ENCODE measurements around the gene RALGAPA2. TPM values are rescaled to one million over a fixed set of nuclear protein-coding genes. Genes with fewer than 3 reads are reported as not detected.
A peak's percentile ranks its signal among the peaks of the same experiment; 100 is the strongest.

RALGAPA2 gene
- total and polyA plus RNA-seq, 8 donors, result 34.5 to 79.8 (median 43.1) TPM

- peaks cover 0 to 66% of the 10 kb centered on the region in 2 donors for H3K4me1 ChIP-seq
- no peak overlapping the region for H3K27ac ChIP-seq
- intact Hi-C loops (cut with DNase I), result no loop called here
- no peak overlapping the region for H3K4me3 ChIP-seq
- H3K36me3 ChIP-seq, result no peaks in the 10 kb centered on the region
- TF ChIP-seq CTCF (IDR thresholded peaks at IDR 0.05), result no peak
- H3K9me3 ChIP-seq, result no peaks in the 10 kb centered on the region
- H3K27me3 ChIP-seq, result no peaks in the 10 kb centered on the region
- peak; percentile 78 for ATAC-seq
- DNase-seq, result no peak
Observed at GRCh38 chr20:20702330-20703245, 9.9 kb downstream of the RALGAPA2 start.

- intact Hi-C loops (cut with DNase I), result no loop called here
- Histone ChIP-seq H3K27ac (no peak overlapping the region), H3K4me1 (peaks cover 0 to 63% of the 10 kb centered on the region in 2 donors), H3K9me3 (no peaks in the 10 kb centered on the region), H3K4me3 (no peak overlapping the region), H3K36me3 (no peaks in the 10 kb centered on the region), H3K27me3 (no peaks in the 10 kb centered on the region)
- no peak for ATAC-seq
- no peak for DNase-seq
- no peak for TF ChIP-seq CTCF (IDR thresholded peaks at IDR 0.05)
Observed at GRCh38 chr20:20699917-20700316, 12.5 kb downstream of the RALGAPA2 start.

GRCh38 chr20:20699144-20699543, 13.3 kb downstream of the RALGAPA2 start:
- Histone ChIP-seq H3K27me3 (no peaks in the 10 kb centered on the region), H3K9me3 (no peaks in the 10 kb centered on the region), H3K27ac (no peak overlapping the region), H3K4me3 (no peak overlapping the region), H3K36me3 (no peaks in the 10 kb centered on the region), H3K4me1 (peaks cover 0 to 63% of the 10 kb centered on the region in 2 donors)
- DNase-seq (no peak), ATAC-seq (no peak)
- TF ChIP-seq CTCF (IDR thresholded peaks at IDR 0.05), result no peak
- intact Hi-C loops (cut with DNase I), result no loop called here

- no peak for ATAC-seq
- no peak overlapping the region for H3K4me3 ChIP-seq
- intact Hi-C loops (cut with DNase I), result no loop called here
- H3K36me3 ChIP-seq, result no peaks in the 10 kb centered on the region
- TF ChIP-seq CTCF (IDR thresholded peaks at IDR 0.05), result no peak
- no peak overlapping the region for H3K27ac ChIP-seq
- no peaks in the 10 kb centered on the region for H3K9me3 ChIP-seq
- no peak for DNase-seq
- H3K4me1 ChIP-seq, result peaks cover 0 to 56% of the 10 kb centered on the region in 2 donors
- H3K27me3 ChIP-seq, result no peaks in the 10 kb centered on the region
Observed at GRCh38 chr20:20697325-20697845, 15.1 kb downstream of the RALGAPA2 start.

GRCh38 chr20:20695250-20695816, 17.1 kb downstream of the RALGAPA2 start:
- Histone ChIP-seq H3K27ac (no peak overlapping the region), H3K4me1 (peaks cover 0 to 70% of the 10 kb centered on the region in 2 donors), H3K4me3 (no peak overlapping the region), H3K9me3 (no peaks in the 10 kb centered on the region), H3K27me3 (no peaks in the 10 kb centered on the region), H3K36me3 (no peaks in the 10 kb centered on the region)
- peak; percentile 23 for ATAC-seq
- intact Hi-C loops (cut with DNase I), result no loop called here
- no peak for TF ChIP-seq CTCF (IDR thresholded peaks at IDR 0.05)
- no peak for DNase-seq
